Measurements from ENCODE around the gene ATAT1. TPM values are rescaled to one million over a fixed set of nuclear protein-coding genes. Genes with fewer than 3 reads are reported as not detected.
A peak's percentile ranks its signal among the peaks of the same experiment; 100 is the strongest.

Gene ATAT1
- total and polyA plus RNA-seq, 9 of the 15 experiments (the other 6 are each of a cell fraction or from before 2014, with no cell fraction given), result 0.65 to 5.8 (median 1.6) TPM

- TF ChIP-seq CEBPZ (IDR thresholded peaks at IDR 0.05; ENCODE audit: borderline replicate concordance, low read depth, low read length) (no peak), ZNF347 (CRISPR knock-in tag; IDR thresholded peaks at IDR 0.05; ENCODE audit: low read depth) (no peak), POLR2G (IDR thresholded peaks at IDR 0.05; ENCODE audit: low read depth, low read length) (peak; percentile 80), ZNF407 (IDR thresholded peaks at IDR 0.05; ENCODE audit: low read depth) (no peak), SIN3A (IDR thresholded peaks at IDR 0.05; ENCODE audit: borderline replicate concordance in 2 of 2, control insufficient read depth in 1 of 2, low read depth in 2 of 2, low read length in 2 of 2) (peak; percentile 73 to 81; a peak in 2 of 4 replicates), SMARCB1 (IDR thresholded peaks at IDR 0.05; ENCODE audit: insufficient read length, low read depth) (no peak), KLF6 (CRISPR knock-in tag; IDR thresholded peaks at IDR 0.05; ENCODE audit: borderline replicate concordance) (no peak), ZBTB12 (CRISPR knock-in tag; IDR thresholded peaks at IDR 0.05) (no peak), ZNF224 (CRISPR knock-in tag; IDR thresholded peaks at IDR 0.05) (no peak), NRF1 (conservative IDR thresholded peaks at IDR 0.05 in 1 of 2, IDR thresholded peaks at IDR 0.05 in 1 of 2) (peak; percentile 84 to 85)
These were observed 63.9 kb downstream of the ATAT1 start, which contains the start of gene NRM (continued) for GRCh38 chr6:30690403-30691207.

All from K562 (cell line).